BE2C (cell line): ENCODE data around the gene OR6B2.

Experiments used
- DNase-seq: peaks from one replicate; pipeline ENCODE4 v3.0.0-alpha.2; 2020
- H3K27me3 ChIP-seq: fragments of 250-450 bp; sonication (Bioruptor Pico); 2 replicates; pipeline ENCODE4 v1.5.1; 2020; ENCODE audit warnings: mild to moderate bottlenecking
- H3K36me3 ChIP-seq: fragments of 250-450 bp; sonication (Bioruptor Pico); 2 replicates; pipeline ENCODE4 v1.5.1; 2020; ENCODE audit warnings: mild to moderate bottlenecking
- H3K4me1 ChIP-seq: fragments of 250-450 bp; sonication (Bioruptor Pico); 2 replicates; pipeline ENCODE4 v1.5.1; 2020
- H3K4me3 ChIP-seq: 2 replicates; pipeline ENCODE4 v1.5.1; 2011; ENCODE audit warnings: low read depth, low read length
- H3K9me3 ChIP-seq: fragments of 250-450 bp; sonication (Bioruptor Pico); 2 replicates; pipeline ENCODE4 v1.5.1; 2020
- TF ChIP-seq, protein P1 (sequence below): IDR thresholded peaks from 2 replicates; pipeline ENCODE4 v1.5.1; 2012; ENCODE audit warnings: mild to moderate bottlenecking, low read depth, low read length

OR6B2 gene

DNA sequence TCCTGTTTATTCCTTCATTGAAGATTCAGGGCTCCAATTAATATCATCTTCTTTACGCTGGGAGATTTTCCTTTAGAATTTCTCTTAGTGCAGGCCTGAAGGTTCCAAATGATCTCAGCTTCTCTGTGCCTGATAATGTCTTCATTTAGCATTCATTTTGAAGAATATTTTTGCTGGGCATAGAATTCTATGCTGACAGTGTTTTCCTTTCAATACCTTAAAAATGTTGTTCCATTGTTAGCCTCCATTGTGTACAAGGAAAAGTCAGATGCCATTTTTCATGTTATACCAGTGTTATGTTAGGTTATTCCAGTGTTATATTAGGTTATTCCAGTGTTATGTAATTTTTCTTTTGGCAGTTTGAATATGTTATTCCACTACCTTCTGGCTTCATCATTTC, 38.0 kb upstream of the OR6B2 start:
- H3K27me3 ChIP-seq, result peaks cover 31% of the 10 kb centered on the region
- H3K4me3 ChIP-seq, result no peak overlapping the region
- DNase-seq, result no peak
- TF ChIP-seq, protein P1, sequence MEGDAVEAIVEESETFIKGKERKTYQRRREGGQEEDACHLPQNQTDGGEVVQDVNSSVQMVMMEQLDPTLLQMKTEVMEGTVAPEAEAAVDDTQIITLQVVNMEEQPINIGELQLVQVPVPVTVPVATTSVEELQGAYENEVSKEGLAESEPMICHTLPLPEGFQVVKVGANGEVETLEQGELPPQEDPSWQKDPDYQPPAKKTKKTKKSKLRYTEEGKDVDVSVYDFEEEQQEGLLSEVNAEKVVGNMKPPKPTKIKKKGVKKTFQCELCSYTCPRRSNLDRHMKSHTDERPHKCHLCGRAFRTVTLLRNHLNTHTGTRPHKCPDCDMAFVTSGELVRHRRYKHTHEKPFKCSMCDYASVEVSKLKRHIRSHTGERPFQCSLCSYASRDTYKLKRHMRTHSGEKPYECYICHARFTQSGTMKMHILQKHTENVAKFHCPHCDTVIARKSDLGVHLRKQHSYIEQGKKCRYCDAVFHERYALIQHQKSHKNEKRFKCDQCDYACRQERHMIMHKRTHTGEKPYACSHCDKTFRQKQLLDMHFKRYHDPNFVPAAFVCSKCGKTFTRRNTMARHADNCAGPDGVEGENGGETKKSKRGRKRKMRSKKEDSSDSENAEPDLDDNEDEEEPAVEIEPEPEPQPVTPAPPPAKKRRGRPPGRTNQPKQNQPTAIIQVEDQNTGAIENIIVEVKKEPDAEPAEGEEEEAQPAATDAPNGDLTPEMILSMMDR, result no peak
- H3K9me3 ChIP-seq, result no peaks in the 10 kb centered on the region
- no peaks in the 10 kb centered on the region for H3K4me1 ChIP-seq
- no peaks in the 10 kb centered on the region for H3K36me3 ChIP-seq

DNA sequence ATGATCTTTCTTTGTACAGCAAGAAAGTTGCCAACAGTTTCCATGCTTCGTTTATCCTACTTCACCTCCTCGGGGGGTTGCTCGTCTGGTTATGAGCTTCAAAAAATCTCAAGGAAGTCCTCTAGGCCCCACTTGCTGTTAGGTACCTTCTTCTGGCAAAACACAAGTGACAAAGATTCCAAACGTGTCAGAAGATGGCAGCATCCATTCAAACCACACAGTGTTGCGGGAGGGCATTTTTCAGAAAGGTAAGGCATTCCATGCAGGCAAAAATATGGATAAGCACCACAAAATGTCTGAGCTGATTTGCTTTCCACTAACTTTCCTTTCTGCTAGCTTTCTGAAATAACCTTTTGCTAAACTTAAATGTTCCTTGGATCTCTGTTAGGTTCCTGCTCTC, 36.3 kb upstream of the OR6B2 start:
- TF ChIP-seq, protein P1, result no peak
- Histone ChIP-seq H3K4me1 (no peaks in the 10 kb centered on the region), H3K4me3 (no peak overlapping the region), H3K36me3 (no peaks in the 10 kb centered on the region), H3K27me3 (peaks cover 25% of the 10 kb centered on the region; the same call in 1 of the 2 replicates), H3K9me3 (no peaks in the 10 kb centered on the region)
- no peak for DNase-seq

DNA sequence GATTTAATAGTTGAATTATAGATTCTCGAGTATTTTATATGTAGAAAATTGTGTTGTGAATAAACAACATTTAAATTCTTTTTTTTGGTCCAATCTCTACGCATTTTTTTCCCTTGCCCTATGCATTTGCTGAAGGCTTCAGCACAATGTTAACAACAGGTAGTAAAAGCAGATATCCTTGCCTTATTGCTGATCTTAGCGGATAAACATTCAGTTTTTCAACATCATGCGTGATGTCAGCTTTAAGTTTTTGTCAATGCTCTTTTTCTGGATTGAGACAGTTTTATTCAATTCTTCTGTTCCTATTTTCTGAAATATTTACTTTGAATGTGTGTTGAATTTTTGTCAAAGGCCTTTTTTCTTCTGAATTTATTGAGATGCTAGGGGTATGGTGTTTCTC, 34.7 kb upstream of the OR6B2 start:
- DNase-seq, result no peak
- TF ChIP-seq, protein P1, result no peak
- no peak overlapping the region for H3K4me3 ChIP-seq
- H3K4me1 ChIP-seq, result no peaks in the 10 kb centered on the region
- no peaks in the 10 kb centered on the region for H3K9me3 ChIP-seq
- peaks cover 24% of the 10 kb centered on the region; the same call in 1 of the 2 replicates for H3K27me3 ChIP-seq
- no peaks in the 10 kb centered on the region for H3K36me3 ChIP-seq

DNA sequence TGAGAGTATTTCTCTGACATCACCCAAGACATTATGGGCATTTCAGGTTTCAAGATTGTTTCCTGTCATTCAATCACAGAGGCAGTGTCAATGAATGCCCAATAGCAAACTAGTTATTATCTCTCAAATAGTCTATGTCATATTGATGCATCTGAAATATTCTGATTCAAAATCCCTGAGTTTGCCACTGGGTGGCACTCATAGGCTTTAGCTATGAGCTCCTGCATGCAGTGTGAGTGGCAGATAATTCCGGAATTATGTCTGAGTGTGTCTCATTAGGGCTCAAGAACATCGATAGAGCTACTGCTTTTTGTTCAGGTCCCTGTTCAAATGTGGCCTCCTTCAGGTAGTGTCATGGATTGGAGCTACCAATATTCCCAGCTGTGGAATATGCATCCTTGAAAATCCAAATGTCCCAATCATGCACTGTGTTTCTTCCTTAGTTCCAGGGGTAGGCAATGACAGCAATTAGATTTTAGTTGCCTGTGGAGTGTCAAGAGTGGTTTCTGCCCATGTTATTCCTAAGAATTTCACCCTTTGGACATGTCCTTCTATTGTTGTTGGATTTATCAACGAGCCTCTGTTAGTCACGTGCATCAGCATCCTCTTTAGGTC, 30.9 kb upstream of the OR6B2 start:
- peaks cover 35% of the 10 kb centered on the region for H3K27me3 ChIP-seq
- no peaks in the 10 kb centered on the region for H3K36me3 ChIP-seq
- peak; percentile 56 for DNase-seq
- no peaks in the 10 kb centered on the region for H3K9me3 ChIP-seq
- TF ChIP-seq, protein P1, result peak; percentile 72
- H3K4me1 ChIP-seq, result no peaks in the 10 kb centered on the region
- no peak overlapping the region for H3K4me3 ChIP-seq

DNA sequence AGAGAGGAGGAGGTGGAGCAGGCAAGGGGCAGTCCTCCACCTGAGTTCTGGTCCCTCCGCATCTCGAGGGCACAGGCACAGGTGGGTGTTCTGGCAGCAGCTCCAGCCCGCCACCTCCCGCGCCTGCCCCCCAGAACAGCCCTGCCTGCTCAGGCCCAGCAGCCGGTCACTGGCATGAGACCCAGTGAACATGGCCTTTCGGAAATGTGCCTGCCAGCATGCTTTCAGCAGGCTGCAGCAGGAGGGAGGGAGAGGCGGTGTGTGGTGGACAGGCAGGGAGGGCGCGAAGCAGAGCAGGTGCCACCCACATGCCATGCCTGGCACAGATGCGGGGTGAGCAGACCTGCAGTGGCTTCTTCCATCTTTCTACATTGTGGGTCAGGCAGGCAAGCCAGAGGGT, 26.4 kb upstream of the OR6B2 start:
- H3K9me3 ChIP-seq, result no peaks in the 10 kb centered on the region
- no peaks in the 10 kb centered on the region for H3K4me1 ChIP-seq
- TF ChIP-seq, protein P1, result no peak
- no peak for DNase-seq
- peaks cover 65% of the 10 kb centered on the region for H3K27me3 ChIP-seq
- no peak overlapping the region for H3K4me3 ChIP-seq
- H3K36me3 ChIP-seq, result no peaks in the 10 kb centered on the region

DNA sequence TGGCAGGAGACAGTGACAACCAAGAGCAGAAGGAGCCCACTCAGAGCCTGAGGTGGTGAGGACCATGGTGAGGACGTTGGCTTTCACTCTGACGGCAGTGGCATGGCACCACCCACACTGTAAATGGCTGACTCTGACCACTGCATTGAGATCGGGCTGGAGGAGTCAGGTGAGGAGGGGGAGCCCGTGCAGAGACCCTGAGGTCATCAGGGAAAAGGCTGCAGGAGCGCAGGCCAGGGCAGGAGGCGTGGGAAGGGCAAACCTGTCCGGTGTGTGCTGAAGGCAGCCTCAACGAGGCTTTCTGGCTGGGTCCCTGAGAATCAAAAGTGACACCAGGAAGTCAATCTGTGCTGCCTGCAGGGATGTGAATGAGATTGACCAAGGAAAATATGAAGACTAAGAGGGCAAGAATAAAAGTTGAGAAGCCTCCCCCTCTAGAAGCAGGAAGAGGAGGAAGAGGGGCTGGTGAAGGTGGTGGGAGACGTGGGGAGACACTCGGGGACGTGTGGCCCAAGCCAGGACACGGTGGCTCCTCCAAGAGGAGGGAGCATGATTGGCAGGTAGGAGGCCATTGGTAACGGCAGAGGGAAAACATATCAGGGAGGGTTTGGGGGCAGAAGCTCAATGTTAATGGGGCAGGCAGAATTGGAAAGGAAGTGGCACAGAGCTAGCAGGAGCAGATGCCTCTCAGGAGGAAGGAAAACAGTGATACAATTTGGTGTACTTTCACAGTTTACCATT, 25.1 kb upstream of the OR6B2 start:
- H3K27me3 ChIP-seq, result peaks cover 79% of the 10 kb centered on the region
- TF ChIP-seq, protein P1, result no peak
- H3K9me3 ChIP-seq, result no peaks in the 10 kb centered on the region
- H3K4me1 ChIP-seq, result no peaks in the 10 kb centered on the region
- DNase-seq, result no peak
- H3K36me3 ChIP-seq, result no peaks in the 10 kb centered on the region
- H3K4me3 ChIP-seq, result no peak overlapping the region
